Calu3 (cell line): Measurements from ENCODE around the gene LIPN. TPM values are rescaled to one million over a fixed set of nuclear protein-coding genes. Genes with fewer than 3 reads are reported as not detected.

Source experiments
- BruUV-seq: library from RNA; stranded (reverse); fragments of 400-500 nt; replicated peaks from 2 replicates; lab custom pipeline; 2021; lab: Mats Ljungman, UMichigan
- CTCF ChIA-PET: fragments of 300-600 bp; sonication (Branson Sonifier 250); formaldehyde crosslinking; loops from one replicate; lab custom pipeline; 2022; ENCODE audit warnings: antibody characterized with exemption; lab: Charles Lee
- DNase-seq: peaks from one replicate; pipeline ENCODE4 v3.0.0; 2022
- H3K27ac Mint-ChIP-seq: one replicate; pipeline ENCODE4 v1.8.0; 2022; ENCODE audit warnings: mixed read lengths; ENCODE audit not compliant: unreplicated experiment
- H3K27me3 Mint-ChIP-seq: one replicate; pipeline ENCODE4 v1.8.0; 2022; ENCODE audit warnings: mixed read lengths; ENCODE audit not compliant: unreplicated experiment
- H3K36me3 Mint-ChIP-seq: one replicate; pipeline ENCODE4 v1.8.0; 2022; ENCODE audit warnings: mild to moderate bottlenecking, moderate library complexity, mixed read lengths; ENCODE audit not compliant: insufficient read depth, unreplicated experiment
- H3K4me1 Mint-ChIP-seq: one replicate; pipeline ENCODE4 v1.8.0; 2022; ENCODE audit warnings: mild to moderate bottlenecking, low read depth, mixed read lengths; ENCODE audit not compliant: unreplicated experiment
- H3K4me3 Mint-ChIP-seq: one replicate; pipeline ENCODE4 v1.8.0; 2022; ENCODE audit warnings: mild to moderate bottlenecking, low read depth, moderate library complexity, mixed read lengths; ENCODE audit not compliant: unreplicated experiment
- H3K9me3 Mint-ChIP-seq: one replicate; pipeline ENCODE4 v1.8.0; 2022; ENCODE audit warnings: low read depth, mixed read lengths; ENCODE audit not compliant: unreplicated experiment
- intact Hi-C: fragments of 100-400 bp; cut with micrococcal nuclease; formaldehyde crosslinking; loops from one replicate; pipeline ENCODE4 v1.10.0; 2022; ENCODE audit not compliant: unreplicated experiment
- total RNA-seq: library from RNA; stranded (reverse); gene quantifications from 2 replicates; pipeline ENCODE4 v1.2.3, GENCODE V29; 2022
- TF ChIP-seq, protein P1 (sequence below): fragments of 200-600 bp; IDR thresholded peaks from one replicate; pipeline ENCODE4 v1.8.0; 2022; ENCODE audit warnings: antibody characterized with exemption; ENCODE audit not compliant: unreplicated experiment

Gene LIPN
- total RNA-seq, 1 experiment from 2014 or later: not detected

DNA sequence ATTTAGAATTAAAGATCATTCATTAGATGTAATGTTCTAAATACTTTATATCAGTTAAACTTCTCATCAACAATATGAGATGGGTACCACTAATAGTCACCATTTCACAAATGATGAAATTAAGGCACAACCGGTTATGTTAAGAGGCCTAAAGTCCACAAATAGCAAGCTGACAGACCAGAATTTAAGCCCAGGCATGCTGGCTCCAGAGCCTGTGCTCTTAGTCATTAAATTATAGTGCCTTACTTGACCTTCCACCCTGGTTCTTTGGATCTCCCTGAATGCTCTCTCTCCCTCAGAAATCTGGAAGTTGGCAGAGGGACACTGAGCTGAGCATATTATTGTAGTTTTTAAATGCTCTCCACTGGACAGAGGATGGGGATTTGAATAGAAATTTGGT, 3.6 kb downstream of the LIPN start:
- Mint-ChIP-seq H3K27me3 (no peaks in the 10 kb centered on the region), H3K36me3 (no peaks in the 10 kb centered on the region), H3K4me1 (no peaks in the 10 kb centered on the region), H3K4me3 (no peak overlapping the region), H3K9me3 (no peaks in the 10 kb centered on the region), H3K27ac (no peak overlapping the region)
- CTCF ChIA-PET: no interaction called here
- TF ChIP-seq, protein P1, sequence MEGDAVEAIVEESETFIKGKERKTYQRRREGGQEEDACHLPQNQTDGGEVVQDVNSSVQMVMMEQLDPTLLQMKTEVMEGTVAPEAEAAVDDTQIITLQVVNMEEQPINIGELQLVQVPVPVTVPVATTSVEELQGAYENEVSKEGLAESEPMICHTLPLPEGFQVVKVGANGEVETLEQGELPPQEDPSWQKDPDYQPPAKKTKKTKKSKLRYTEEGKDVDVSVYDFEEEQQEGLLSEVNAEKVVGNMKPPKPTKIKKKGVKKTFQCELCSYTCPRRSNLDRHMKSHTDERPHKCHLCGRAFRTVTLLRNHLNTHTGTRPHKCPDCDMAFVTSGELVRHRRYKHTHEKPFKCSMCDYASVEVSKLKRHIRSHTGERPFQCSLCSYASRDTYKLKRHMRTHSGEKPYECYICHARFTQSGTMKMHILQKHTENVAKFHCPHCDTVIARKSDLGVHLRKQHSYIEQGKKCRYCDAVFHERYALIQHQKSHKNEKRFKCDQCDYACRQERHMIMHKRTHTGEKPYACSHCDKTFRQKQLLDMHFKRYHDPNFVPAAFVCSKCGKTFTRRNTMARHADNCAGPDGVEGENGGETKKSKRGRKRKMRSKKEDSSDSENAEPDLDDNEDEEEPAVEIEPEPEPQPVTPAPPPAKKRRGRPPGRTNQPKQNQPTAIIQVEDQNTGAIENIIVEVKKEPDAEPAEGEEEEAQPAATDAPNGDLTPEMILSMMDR: no peak
- intact Hi-C loops: no loop called here
- no peak for DNase-seq
- BruUV-seq: no TSS peak

DNA sequence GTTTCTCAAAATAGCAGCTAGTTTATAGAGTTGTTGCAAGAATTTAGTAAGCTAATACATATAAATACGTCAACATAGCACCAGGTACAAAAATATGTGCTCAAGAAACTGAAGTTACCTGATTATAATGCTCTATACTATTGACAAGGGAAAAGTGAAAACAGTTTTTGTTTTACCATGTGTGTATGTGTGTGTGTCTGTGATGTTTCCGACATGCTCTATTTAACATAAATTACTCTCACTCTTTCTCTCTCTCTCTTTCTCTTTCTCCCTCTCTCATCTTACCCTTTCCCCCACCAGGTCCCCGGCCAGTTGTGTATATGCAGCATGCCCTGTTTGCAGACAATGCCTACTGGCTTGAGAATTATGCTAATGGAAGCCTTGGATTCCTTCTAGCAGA, 4.3 kb downstream of the LIPN start:
- H3K4me1 Mint-ChIP-seq: no peaks in the 10 kb centered on the region
- H3K27me3 Mint-ChIP-seq: no peaks in the 10 kb centered on the region
- no TSS peak for BruUV-seq
- H3K36me3 Mint-ChIP-seq: no peaks in the 10 kb centered on the region
- no peak overlapping the region for H3K27ac Mint-ChIP-seq
- no peak overlapping the region for H3K4me3 Mint-ChIP-seq
- DNase-seq: no peak
- H3K9me3 Mint-ChIP-seq: no peaks in the 10 kb centered on the region
- intact Hi-C loops: no loop called here
- CTCF ChIA-PET: no interaction called here
- TF ChIP-seq, protein P1: no peak

DNA sequence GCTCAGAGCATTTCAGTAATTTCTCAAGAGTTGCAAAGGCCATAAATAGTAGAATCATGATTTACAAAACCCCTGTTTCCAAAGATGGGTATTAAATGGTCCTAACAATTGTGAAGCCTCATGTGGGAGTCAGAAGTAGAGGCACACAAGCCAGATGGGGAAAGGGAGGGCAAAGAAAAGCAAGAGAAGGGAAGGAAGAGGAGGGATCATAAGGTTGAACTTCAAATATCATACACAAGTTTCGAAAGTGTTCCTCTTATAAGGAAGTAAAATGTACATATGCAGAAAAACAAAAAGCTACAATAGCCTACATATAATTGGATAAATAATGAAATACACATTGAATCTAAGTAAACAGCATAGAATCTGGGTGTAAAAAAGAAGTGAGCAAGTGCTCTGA, 6.0 kb downstream of the LIPN start:
- no peak for DNase-seq
- H3K4me1 Mint-ChIP-seq: no peaks in the 10 kb centered on the region
- CTCF ChIA-PET: no interaction called here
- no peak overlapping the region for H3K4me3 Mint-ChIP-seq
- intact Hi-C loops: no loop called here
- no peak overlapping the region for H3K27ac Mint-ChIP-seq
- no TSS peak for BruUV-seq
- TF ChIP-seq, protein P1: no peak
- H3K36me3 Mint-ChIP-seq: no peaks in the 10 kb centered on the region
- H3K27me3 Mint-ChIP-seq: no peaks in the 10 kb centered on the region
- H3K9me3 Mint-ChIP-seq: no peaks in the 10 kb centered on the region

DNA sequence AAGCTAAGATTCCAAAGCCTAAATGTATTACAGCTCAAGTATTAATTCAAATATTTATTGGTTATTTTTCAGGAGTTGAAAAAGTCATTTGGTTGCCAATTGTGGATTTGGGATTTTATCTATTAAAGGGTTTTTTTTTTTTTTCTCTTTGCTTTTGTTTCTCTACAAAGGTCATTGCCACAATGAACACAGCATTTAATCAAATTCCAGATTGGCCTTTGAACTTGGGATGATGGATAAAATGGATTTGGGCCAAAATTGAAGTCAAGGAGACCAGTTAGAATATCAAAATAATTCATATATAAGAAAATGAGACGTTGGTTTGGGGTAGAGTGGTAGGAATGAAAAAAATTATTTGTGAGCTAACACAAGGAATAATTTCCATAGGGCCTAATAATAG, 9.6 kb downstream of the LIPN start:
- no peaks in the 10 kb centered on the region for H3K27me3 Mint-ChIP-seq
- no peaks in the 10 kb centered on the region for H3K36me3 Mint-ChIP-seq
- no TSS peak for BruUV-seq
- no peak overlapping the region for H3K4me3 Mint-ChIP-seq
- no peak for DNase-seq
- intact Hi-C loops: no loop called here
- H3K9me3 Mint-ChIP-seq: no peaks in the 10 kb centered on the region
- H3K27ac Mint-ChIP-seq: no peak overlapping the region
- CTCF ChIA-PET: interaction anchor here (0.7 kb wide), 1 partner anchor 95 kb away, joined by 5 read pairs; no protein-coding TSS in a partner anchor
- no peaks in the 10 kb centered on the region for H3K4me1 Mint-ChIP-seq
- TF ChIP-seq, protein P1: no peak
